GM23338 (cell line): ENCODE measurements around the gene HOXA2.

Experiments
- CREB1 ChIP-seq: fragments of 250-450 bp; sonication (Bioruptor Pico); IDR thresholded peaks from 2 replicates; pipeline ENCODE4 v1.5.0; 2020; ENCODE audit warnings: low read depth, mild to moderate bottlenecking, moderate library complexity
- EZH2 ChIP-seq: fragments of 200-600 bp; sonication (generic); IDR thresholded peaks from one replicate; pipeline ENCODE4 v1.8.0; 2017; ENCODE audit warnings: antibody characterized with exemption, mild to moderate bottlenecking, low read depth; ENCODE audit not compliant: unreplicated experiment

- TF ChIP-seq EZH2 (peak; percentile 92), CREB1 (CRISPR knock-in tag) (no peak)
Measured at GRCh38 chr7:27088002-27088922, 14.2 kb downstream of the HOXA2 start.
